Activated CD4-positive, alpha-beta T cell treated with anti-CD3 and anti-CD28 coated beads, Interleukin-2, Interleukin-6, amounts not matched to agents 100 ng/mL and 50 ng/mL, durations not matched to agents 16 hours and 8 hours (primary cell): ENCODE results near the gene HASPIN.

Source experiments
- DNase-seq: peaks from one replicate; pipeline ENCODE4 v3.0.0-alpha.2; 2020

HASPIN gene

GRCh38 chr17:3768769-3769168, 45.1 kb downstream of the HASPIN start:
- DNase-seq, result no peak

GRCh38 chr17:3770466-3770865, 46.8 kb downstream of the HASPIN start:
- no peak for DNase-seq

- DNase-seq, result no peak
These were observed 47.4 kb downstream of the HASPIN start for GRCh38 chr17:3771140-3771539.

- no peak for DNase-seq
These were observed 49.1 kb downstream of the HASPIN start for GRCh38 chr17:3772764-3773163.

GRCh38 chr17:3773511-3773910, 49.8 kb downstream of the HASPIN start:
- DNase-seq, result no peak

- no peak for DNase-seq
These were observed 50.3 kb downstream of the HASPIN start for GRCh38 chr17:3773966-3774365.
